IMR-90 (cell line): ENCODE results near the gene TK1. TPM values are rescaled to one million over a fixed set of nuclear protein-coding genes. Genes with fewer than 3 reads are reported as not detected.

Source experiments
- ATAC-seq: fragments of 200-7000 bp; cut with Tn5 transposase; 2 replicates; pipeline ENCODE4 v1.9.1; 2020; ENCODE audit warnings: low read depth, mild to moderate bottlenecking, moderate library complexity
- BruUV-seq: library from RNA; stranded (reverse); fragments of 400-500 nt; replicated peaks from 2 replicates; lab custom pipeline; 2021; lab: Mats Ljungman, UMichigan
- CTCF ChIA-PET: fragments of 300-600 bp; formaldehyde crosslinking; extraction: SDS; loops from one replicate; lab custom pipeline; 2021; ENCODE audit warnings: antibody characterized with exemption; lab: Yijun Ruan, JAX
- POLR2A ChIA-PET: fragments of 300-600 bp; sonication (Branson Sonifier 250); formaldehyde crosslinking; loops from one replicate; lab custom pipeline; 2022; ENCODE audit warnings: antibody characterized with exemption; ENCODE audit not compliant: unreplicated experiment; lab: Charles Lee
- DNase-seq: peaks from one replicate; pipeline ENCODE4 v3.0.0; 2013
- H2AFZ ChIP-seq: replicated peaks from 2 replicates; pipeline ENCODE3; 2013; ENCODE audit warnings: low read length, mild to moderate bottlenecking; ENCODE audit not compliant: poor library complexity
- H2AK5ac ChIP-seq: 2 replicates; pipeline ENCODE4 v1.6.1; 2013; ENCODE audit warnings: low read depth, low read length, inconsistent platforms
- H2AK9ac ChIP-seq: replicated peaks from 2 replicates; pipeline ENCODE3; 2013; ENCODE audit warnings: mild to moderate bottlenecking, low read depth, low read length, moderate library complexity; ENCODE audit not compliant: poor library complexity
- H2BK120ac ChIP-seq: 2 replicates; pipeline ENCODE4 v1.6.1; 2013; ENCODE audit warnings: low read depth, low read length, inconsistent platforms
- H2BK15ac ChIP-seq: 3 replicates; pipeline ENCODE4 v1.6.1; 2013; ENCODE audit warnings: low read depth, low read length, inconsistent platforms
- H2BK20ac ChIP-seq: 2 replicates; pipeline ENCODE4 v1.6.1; 2013; ENCODE audit warnings: low read depth, mild to moderate bottlenecking, inconsistent platforms, low read length, moderate library complexity
- H2BK5ac ChIP-seq: 2 replicates; pipeline ENCODE4 v1.6.1; 2013; ENCODE audit warnings: mild to moderate bottlenecking, low read depth, low read length, inconsistent platforms; ENCODE audit not compliant: poor library complexity, severe bottlenecking
- H3K14ac ChIP-seq: replicated peaks from 2 replicates; pipeline ENCODE4 v1.6.1; 2013; ENCODE audit warnings: low read depth, low read length, inconsistent platforms
- H3K18ac ChIP-seq: 2 replicates; pipeline ENCODE4 v1.6.1; 2013; ENCODE audit warnings: low read depth, low read length, control low read depth
- H3K23ac ChIP-seq: 2 replicates; pipeline ENCODE4 v1.6.1; 2013; ENCODE audit warnings: low read depth, low read length, inconsistent platforms
- H3K27ac ChIP-seq: 2 replicates; pipeline ENCODE4 v1.5.1; 2013; ENCODE audit warnings: mild to moderate bottlenecking, control low read depth, low read length; ENCODE audit not compliant: insufficient read depth
- H3K27me3 ChIP-seq: 2 replicates; pipeline ENCODE4 v1.6.1; 2013; ENCODE audit warnings: low read length; ENCODE audit not compliant: control insufficient read depth, insufficient read depth
- H3K36me3 ChIP-seq: 2 replicates; pipeline ENCODE4 v1.6.1; 2013; ENCODE audit warnings: low read length, mixed read lengths; ENCODE audit not compliant: control insufficient read depth, insufficient read depth
- H3K4ac ChIP-seq: 2 replicates; pipeline ENCODE4 v1.6.1; 2013; ENCODE audit warnings: low read depth, low read length, inconsistent platforms
- H3K4me1 ChIP-seq: 2 replicates; pipeline ENCODE4 v1.6.1; 2013; ENCODE audit warnings: low read length, mixed read lengths; ENCODE audit not compliant: control insufficient read depth, insufficient read depth
- H3K4me2 ChIP-seq: 2 replicates; pipeline ENCODE4 v1.6.1; 2013; ENCODE audit warnings: low read depth, mild to moderate bottlenecking, control low read depth, low read length, moderate library complexity
- H3K4me3 ChIP-seq: 2 replicates; pipeline ENCODE4 v1.5.1; 2013; ENCODE audit warnings: low read depth, mild to moderate bottlenecking, control low read depth, low read length, moderate library complexity; ENCODE audit not compliant: insufficient read depth
- H3K56ac ChIP-seq: 2 replicates; pipeline ENCODE4 v1.6.1; 2013; ENCODE audit warnings: low read length, inconsistent platforms; ENCODE audit not compliant: insufficient read depth; ENCODE audit errors: extremely low read depth
- H3K79me1 ChIP-seq, 2 experiments: 2 replicates each; pipeline ENCODE4 v1.6.1; 2013; ENCODE audit warnings: low read length in 2 of 2, inconsistent platforms in 1 of 2, low read depth in 1 of 2
- H3K9ac ChIP-seq: 2 replicates; pipeline ENCODE4 v1.6.1; 2013; ENCODE audit warnings: low read depth, low read length, control low read depth
- H3K9me1 ChIP-seq: 2 replicates; pipeline ENCODE4 v1.6.1; 2013; ENCODE audit warnings: low read length, inconsistent platforms; ENCODE audit not compliant: insufficient read depth
- H3K9me3 ChIP-seq: 2 replicates; pipeline ENCODE4 v1.6.1; 2013; ENCODE audit warnings: low read length; ENCODE audit not compliant: control insufficient read depth, insufficient read depth
- H4K20me1 ChIP-seq: 2 replicates; pipeline ENCODE4 v1.6.1; 2013; ENCODE audit warnings: low read length, inconsistent platforms; ENCODE audit not compliant: insufficient read depth
- H4K5ac ChIP-seq: 2 replicates; pipeline ENCODE4 v1.6.1; 2013; ENCODE audit warnings: mild to moderate bottlenecking, low read depth, low read length, control low read depth
- H4K8ac ChIP-seq, 2 experiments: 2 replicates each; pipeline ENCODE4 v1.6.1; 2013; ENCODE audit warnings: low read depth in 2 of 2, low read length in 2 of 2, control low read depth in 1 of 2, inconsistent platforms in 1 of 2
- H4K91ac ChIP-seq: 2 replicates; pipeline ENCODE4 v1.6.1; 2013; ENCODE audit warnings: low read depth, low read length, inconsistent platforms; ENCODE audit not compliant: insufficient read depth
- BHLHE40 ChIP-seq: fragments of 150-350 bp; IDR thresholded peaks from 2 replicates; pipeline ENCODE4 v1.6.1; 2016; ENCODE audit warnings: mild to moderate bottlenecking, low read depth, low read length
- CEBPB ChIP-seq: IDR thresholded peaks from 2 replicates; pipeline ENCODE4 v1.6.1; 2012; ENCODE audit warnings: low read depth, low read length, improper control_type of control experiment
- FOS ChIP-seq: fragments of 150-350 bp; IDR thresholded peaks from 2 replicates; pipeline ENCODE4 v1.6.1; 2016; ENCODE audit warnings: low read depth, low read length
- MAFK ChIP-seq: IDR thresholded peaks from 2 replicates; pipeline ENCODE4 v1.6.1; 2012; ENCODE audit warnings: low read depth, low read length, improper control_type of control experiment
- MAZ ChIP-seq: IDR thresholded peaks from 2 replicates; pipeline ENCODE4 v1.6.1; 2012; ENCODE audit warnings: low read depth, mild to moderate bottlenecking, low read length, improper control_type of control experiment, moderate library complexity, borderline replicate concordance
- MXI1 ChIP-seq: IDR thresholded peaks from 2 replicates; pipeline ENCODE4 v1.6.1; 2012; ENCODE audit warnings: low read depth, mild to moderate bottlenecking, low read length, moderate library complexity, borderline replicate concordance
- RFX5 ChIP-seq: IDR thresholded peaks from 2 replicates; pipeline ENCODE4 v1.8.0; 2012; ENCODE audit warnings: low read depth, mild to moderate bottlenecking, low read length, moderate library complexity
- SMC3 ChIP-seq: fragments of 150-350 bp; IDR thresholded peaks from 2 replicates; pipeline ENCODE4 v1.6.1; 2016; ENCODE audit warnings: low read depth, mild to moderate bottlenecking, antibody characterized with exemption, low read length, moderate library complexity
- WGBS, 2 experiments: methylation state at CpG; one replicate each; pipeline versions ENCODE4 v1.1.5 to v1.1.7; 2013; ENCODE audit warnings: missing lambda C conversion rate in 2 of 2; ENCODE audit not compliant: insufficient read length in 1 of 2; ENCODE audit errors: extremely low coverage in 2 of 2; 5-methylcytosine and 5-hydroxymethylcytosine counted together
- dilution Hi-C: fragments of 300-500 bp; cut with HindIII; formaldehyde crosslinking; loops from one replicate; pipeline ENCODE4 v1.14.3; 2018; ENCODE audit warnings: low sequenced_read_pairs; ENCODE audit not compliant: unreplicated experiment
- in situ Hi-C: fragments of 300-500 bp; cut with MboI; formaldehyde crosslinking; loops from 3 replicates; pipeline ENCODE4 v1.14.3; 2019; ENCODE audit warnings: low sequenced_read_pairs, inconsistent platforms, mixed read lengths
- intact Hi-C: fragments of 100-400 bp; cut with micrococcal nuclease; formaldehyde crosslinking; loops from 2 replicates; pipeline ENCODE4 v1.10.0; 2022
- polyA plus RNA-seq, 3 experiments: library from polyadenylated mRNA; depleted of rRNA; stranded (reverse); fragments of >200 nt; gene quantifications; 2 replicates each; pipeline ENCODE4 v1.2.3, GENCODE V29; 2012; ENCODE audit warnings: low replicate concordance in 1 of 3
- total RNA-seq: library from RNA; depleted of rRNA; stranded (reverse); fragments of >200 nt; gene quantifications from 2 replicates; pipeline ENCODE4 v1.2.3, GENCODE V29; 2012
- TF ChIP-seq, protein P1 (sequence below): fragments of 150-350 bp; IDR thresholded peaks from 2 replicates; pipeline ENCODE4 v1.6.1; 2017; ENCODE audit warnings: mild to moderate bottlenecking, antibody characterized with exemption, low read length, low read depth
- TF ChIP-seq, protein P2 (sequence below): conservative IDR thresholded peaks from 2 replicates; pipeline ENCODE4 v1.5.1; 2012; ENCODE audit warnings: mild to moderate bottlenecking, low read depth, low read length, improper control_type of control experiment
- TF ChIP-seq, protein P3 (sequence below): fragments of 150-350 bp; IDR thresholded peaks from 2 replicates; pipeline ENCODE4 v1.6.1; 2016; ENCODE audit warnings: low read depth, mild to moderate bottlenecking, low read length, moderate library complexity, borderline replicate concordance

TK1 gene
- total and polyA plus RNA-seq, 2 of the 4 experiments (the other 2 are of a cell fraction), result 150 to 219 TPM

DNA sequence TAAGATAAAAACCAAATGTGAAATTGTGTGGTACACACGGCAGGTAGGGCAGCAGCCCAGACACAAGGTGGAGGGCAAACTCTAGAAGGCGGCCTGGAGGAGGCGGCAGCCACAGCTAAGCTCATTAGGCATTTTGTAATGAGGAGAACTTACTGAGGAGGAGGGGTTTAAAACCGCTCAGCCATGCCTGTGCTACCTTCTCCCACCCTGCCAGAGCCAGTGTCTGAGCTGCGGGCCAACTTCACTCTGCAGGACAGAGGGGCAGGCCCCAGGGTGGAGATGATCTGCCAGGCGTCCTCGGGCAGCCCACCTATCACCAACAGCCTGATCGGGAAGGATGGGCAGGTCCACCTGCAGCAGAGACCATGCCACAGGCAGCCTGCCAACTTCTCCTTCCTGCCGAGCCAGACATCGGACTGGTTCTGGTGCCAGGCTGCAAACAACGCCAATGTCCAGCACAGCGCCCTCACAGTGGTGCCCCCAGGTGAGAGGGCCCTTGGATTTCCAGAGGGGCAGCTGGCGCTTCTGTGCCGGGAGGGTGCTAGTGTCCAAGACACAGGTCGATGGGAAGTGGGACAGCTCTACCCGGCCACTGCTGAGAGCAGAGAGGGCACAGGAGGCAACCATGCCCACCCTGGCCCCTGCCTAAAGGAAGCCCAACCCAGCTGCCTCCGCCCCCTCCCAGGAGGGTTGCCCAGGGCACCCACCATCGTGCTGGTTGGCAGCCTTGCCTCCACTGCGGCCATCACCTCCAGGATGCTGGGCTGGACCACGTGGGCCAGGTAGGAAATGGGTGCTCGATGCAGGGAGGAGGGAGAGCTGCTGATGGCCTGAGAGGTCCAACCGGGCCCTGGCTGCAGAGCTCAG, 22.7 kb downstream of the TK1 start:
- WGBS, 2 experiments, result 81% methylated on average over 9 of the region's 22 CpGs; no CpG with 5 or more reads in 1 of the 2 experiments
- Histone ChIP-seq H3K4me2 (no peak overlapping the region), H3K4me3 (no peak overlapping the region), H3K9me3 (no peaks in the 10 kb centered on the region), H3K18ac (no peak overlapping the region), H4K5ac (no peak overlapping the region), H4K20me1 (no peaks in the 10 kb centered on the region; the same call in 1 of the 2 replicates), H3K27me3 (no peaks in the 10 kb centered on the region), H4K91ac (no peak overlapping the region), H2BK20ac (no peak overlapping the region), H3K9ac (no peak overlapping the region), H3K23ac (no peak overlapping the region), H2BK120ac (no peak overlapping the region), H2AK5ac (no peak overlapping the region), H3K9me1 (peaks cover 3% of the 10 kb centered on the region; the same call in 1 of the 2 replicates), H3K4me1 (peaks cover 2% of the 10 kb centered on the region; the same call in 1 of the 2 replicates), H2BK5ac (no peak overlapping the region), H4K8ac (no peak overlapping the region), H2AFZ (peak overlapping the region; percentile 11), H3K14ac (no peak overlapping the region), H3K36me3 (no peaks in the 10 kb centered on the region), H2BK15ac (no peak overlapping the region), H3K79me1 (peaks cover 0 to 6% of the 10 kb centered on the region in 2 experiments; a peak in 2 of 4 replicates), H3K56ac (no peak overlapping the region), H3K27ac (no peak overlapping the region), H2AK9ac (peak overlapping the region; percentile 16), H3K4ac (no peak overlapping the region)
- no peak for ATAC-seq
- BruUV-seq, result no TSS peak
- in situ Hi-C loops, result no loop called here
- POLR2A ChIA-PET, result no interaction called here
- intact Hi-C loops, result no loop called here
- TF ChIP-seq, protein P1, sequence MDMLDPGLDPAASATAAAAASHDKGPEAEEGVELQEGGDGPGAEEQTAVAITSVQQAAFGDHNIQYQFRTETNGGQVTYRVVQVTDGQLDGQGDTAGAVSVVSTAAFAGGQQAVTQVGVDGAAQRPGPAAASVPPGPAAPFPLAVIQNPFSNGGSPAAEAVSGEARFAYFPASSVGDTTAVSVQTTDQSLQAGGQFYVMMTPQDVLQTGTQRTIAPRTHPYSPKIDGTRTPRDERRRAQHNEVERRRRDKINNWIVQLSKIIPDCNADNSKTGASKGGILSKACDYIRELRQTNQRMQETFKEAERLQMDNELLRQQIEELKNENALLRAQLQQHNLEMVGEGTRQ, result no peak
- TF ChIP-seq, protein P2, sequence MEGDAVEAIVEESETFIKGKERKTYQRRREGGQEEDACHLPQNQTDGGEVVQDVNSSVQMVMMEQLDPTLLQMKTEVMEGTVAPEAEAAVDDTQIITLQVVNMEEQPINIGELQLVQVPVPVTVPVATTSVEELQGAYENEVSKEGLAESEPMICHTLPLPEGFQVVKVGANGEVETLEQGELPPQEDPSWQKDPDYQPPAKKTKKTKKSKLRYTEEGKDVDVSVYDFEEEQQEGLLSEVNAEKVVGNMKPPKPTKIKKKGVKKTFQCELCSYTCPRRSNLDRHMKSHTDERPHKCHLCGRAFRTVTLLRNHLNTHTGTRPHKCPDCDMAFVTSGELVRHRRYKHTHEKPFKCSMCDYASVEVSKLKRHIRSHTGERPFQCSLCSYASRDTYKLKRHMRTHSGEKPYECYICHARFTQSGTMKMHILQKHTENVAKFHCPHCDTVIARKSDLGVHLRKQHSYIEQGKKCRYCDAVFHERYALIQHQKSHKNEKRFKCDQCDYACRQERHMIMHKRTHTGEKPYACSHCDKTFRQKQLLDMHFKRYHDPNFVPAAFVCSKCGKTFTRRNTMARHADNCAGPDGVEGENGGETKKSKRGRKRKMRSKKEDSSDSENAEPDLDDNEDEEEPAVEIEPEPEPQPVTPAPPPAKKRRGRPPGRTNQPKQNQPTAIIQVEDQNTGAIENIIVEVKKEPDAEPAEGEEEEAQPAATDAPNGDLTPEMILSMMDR, result no peak
- TF ChIP-seq, protein P3, sequence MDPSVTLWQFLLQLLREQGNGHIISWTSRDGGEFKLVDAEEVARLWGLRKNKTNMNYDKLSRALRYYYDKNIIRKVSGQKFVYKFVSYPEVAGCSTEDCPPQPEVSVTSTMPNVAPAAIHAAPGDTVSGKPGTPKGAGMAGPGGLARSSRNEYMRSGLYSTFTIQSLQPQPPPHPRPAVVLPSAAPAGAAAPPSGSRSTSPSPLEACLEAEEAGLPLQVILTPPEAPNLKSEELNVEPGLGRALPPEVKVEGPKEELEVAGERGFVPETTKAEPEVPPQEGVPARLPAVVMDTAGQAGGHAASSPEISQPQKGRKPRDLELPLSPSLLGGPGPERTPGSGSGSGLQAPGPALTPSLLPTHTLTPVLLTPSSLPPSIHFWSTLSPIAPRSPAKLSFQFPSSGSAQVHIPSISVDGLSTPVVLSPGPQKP, result no peak
- no peak for TF ChIP-seq MXI1
- TF ChIP-seq RFX5, result no peak
- no peak for TF ChIP-seq SMC3
- no peak for TF ChIP-seq MAZ
- TF ChIP-seq FOS, result no peak
- TF ChIP-seq BHLHE40, result no peak
- no peak for TF ChIP-seq CEBPB
- TF ChIP-seq MAFK, result no peak
- CTCF ChIA-PET, result no interaction called here
- no peak for DNase-seq
- dilution Hi-C loops, result no loop called here
